ENCODE data around the gene CMTM5.

DNA sequence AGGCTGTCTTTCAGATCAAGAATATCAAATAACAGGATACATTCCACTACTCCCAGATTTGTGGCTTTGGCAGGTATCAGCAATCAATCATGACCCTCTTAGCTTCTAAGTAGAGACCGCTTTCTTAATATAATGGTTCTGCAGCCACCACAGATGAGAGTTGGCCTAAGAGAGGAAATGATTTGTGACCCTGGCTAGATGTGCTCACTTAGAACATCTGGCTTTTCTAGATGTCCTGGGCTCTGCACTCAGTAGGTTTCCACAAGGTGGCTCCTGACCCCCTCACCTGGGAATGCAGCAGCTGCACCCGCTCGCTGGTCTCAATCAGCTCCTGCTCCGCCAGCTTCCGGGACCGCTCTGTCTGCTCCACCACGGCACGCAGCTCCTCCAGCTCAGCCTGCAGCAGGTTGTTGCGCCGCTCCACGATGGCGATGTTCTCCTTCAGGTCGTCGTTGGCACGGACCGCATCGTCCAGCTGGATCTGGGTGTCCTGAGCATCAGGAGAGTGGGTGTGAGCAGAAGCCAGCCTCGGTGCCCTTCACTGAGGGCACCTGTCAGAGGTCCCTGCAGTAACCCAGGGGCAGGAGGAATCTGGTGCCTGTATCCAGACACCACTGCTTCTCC lies 8.9 kb downstream of the CMTM5 start:
- TF ChIP-seq, protein P1, sequence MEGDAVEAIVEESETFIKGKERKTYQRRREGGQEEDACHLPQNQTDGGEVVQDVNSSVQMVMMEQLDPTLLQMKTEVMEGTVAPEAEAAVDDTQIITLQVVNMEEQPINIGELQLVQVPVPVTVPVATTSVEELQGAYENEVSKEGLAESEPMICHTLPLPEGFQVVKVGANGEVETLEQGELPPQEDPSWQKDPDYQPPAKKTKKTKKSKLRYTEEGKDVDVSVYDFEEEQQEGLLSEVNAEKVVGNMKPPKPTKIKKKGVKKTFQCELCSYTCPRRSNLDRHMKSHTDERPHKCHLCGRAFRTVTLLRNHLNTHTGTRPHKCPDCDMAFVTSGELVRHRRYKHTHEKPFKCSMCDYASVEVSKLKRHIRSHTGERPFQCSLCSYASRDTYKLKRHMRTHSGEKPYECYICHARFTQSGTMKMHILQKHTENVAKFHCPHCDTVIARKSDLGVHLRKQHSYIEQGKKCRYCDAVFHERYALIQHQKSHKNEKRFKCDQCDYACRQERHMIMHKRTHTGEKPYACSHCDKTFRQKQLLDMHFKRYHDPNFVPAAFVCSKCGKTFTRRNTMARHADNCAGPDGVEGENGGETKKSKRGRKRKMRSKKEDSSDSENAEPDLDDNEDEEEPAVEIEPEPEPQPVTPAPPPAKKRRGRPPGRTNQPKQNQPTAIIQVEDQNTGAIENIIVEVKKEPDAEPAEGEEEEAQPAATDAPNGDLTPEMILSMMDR (IDR thresholded peaks at IDR 0.05): no peak
- TF ChIP-seq POLR2A (IDR thresholded peaks at IDR 0.05): no peak
